Inferior parietal cortex (tissue), 1 donor: ENCODE data around the gene FOXL1.

Experiments
- DNase-seq: peaks from one replicate; pipeline ENCODE4 v3.0.0-alpha.2; 2016; ENCODE audit errors: extremely low spot score

The FOXL1 gene

DNA sequence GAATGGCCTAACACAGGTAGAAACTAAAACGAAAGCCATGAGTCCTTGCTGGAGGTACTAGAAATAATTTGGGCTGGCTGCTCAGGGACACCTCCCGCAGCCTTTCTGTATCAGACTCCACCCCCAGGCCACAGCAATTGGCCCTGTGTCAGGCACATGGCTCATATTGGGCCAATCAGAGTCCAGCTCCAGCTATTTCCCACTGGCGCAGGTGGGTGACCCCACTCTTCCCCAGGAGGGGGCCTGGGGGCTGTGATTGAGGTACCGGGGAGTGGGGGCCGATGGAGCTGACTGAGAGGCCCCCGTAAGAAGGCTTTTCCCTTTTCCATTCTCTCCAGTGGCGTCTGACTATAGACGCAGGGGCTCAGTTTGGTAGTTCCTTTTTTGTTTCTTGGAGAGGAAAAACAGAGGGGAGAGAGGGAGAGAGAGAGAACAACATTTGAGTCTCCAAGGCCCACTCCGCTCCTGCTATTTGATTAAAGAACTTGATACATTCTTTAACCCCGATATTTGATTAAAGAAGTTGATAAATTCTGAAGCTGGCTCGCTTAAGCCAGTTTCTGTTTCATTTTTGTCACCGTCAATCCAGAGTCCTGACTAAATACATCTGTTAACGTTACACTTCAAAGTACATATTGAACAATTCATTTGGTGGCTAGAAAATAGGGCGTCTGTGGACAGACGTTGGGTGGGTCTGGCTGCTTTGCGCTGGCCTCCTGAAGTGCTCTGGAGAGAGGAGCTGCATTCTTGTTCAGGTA is 26.3 kb downstream of the FOXL1 start:
- no peak for DNase-seq

DNA sequence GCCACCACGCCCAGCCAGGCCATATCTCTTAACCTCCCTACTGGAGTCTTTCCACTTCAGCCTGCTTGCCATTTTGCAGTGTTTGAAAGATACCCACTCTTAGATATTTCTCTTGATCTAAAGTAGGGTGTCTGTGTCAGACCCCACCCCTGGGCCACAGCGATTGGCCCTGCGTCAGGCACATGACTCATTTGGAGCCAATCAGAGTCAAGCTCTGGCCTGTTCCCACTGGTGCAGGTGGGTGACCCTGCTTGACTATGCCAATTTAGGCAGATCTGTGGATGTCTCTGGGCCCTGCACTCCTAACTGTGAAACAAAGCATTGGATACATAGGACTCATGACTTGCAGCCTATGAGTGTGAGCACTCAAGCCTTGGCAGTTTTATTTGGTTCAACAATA is 27.6 kb downstream of the FOXL1 start:
- no peak for DNase-seq

DNA sequence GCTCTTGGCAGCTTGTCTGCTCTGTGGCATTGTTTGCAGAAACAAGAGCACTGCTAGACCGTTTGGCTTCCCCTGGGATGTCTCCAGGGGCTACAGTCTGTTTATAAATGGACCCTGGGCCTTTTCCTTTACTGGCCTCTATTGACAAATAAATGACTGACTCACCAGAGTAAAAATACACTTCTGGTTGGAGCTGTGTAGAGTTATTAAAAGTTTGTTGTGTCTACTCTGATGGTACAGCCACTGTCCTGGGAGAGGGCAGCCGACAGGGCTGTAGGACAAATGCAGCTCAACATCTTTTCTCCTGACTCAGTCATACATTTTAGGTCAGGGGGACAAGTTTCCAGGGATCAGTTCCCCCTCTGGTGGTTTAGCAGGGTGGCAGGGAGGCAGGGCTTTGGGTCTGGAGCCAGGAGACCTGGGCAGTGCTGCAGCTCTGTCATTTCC is 30.0 kb downstream of the FOXL1 start:
- DNase-seq: no peak

GRCh38 chr16:86609115-86609514 is 30.8 kb downstream of the FOXL1 start:
- no peak for DNase-seq

GRCh38 chr16:86609661-86610060 is 31.3 kb downstream of the FOXL1 start:
- no peak for DNase-seq

DNA sequence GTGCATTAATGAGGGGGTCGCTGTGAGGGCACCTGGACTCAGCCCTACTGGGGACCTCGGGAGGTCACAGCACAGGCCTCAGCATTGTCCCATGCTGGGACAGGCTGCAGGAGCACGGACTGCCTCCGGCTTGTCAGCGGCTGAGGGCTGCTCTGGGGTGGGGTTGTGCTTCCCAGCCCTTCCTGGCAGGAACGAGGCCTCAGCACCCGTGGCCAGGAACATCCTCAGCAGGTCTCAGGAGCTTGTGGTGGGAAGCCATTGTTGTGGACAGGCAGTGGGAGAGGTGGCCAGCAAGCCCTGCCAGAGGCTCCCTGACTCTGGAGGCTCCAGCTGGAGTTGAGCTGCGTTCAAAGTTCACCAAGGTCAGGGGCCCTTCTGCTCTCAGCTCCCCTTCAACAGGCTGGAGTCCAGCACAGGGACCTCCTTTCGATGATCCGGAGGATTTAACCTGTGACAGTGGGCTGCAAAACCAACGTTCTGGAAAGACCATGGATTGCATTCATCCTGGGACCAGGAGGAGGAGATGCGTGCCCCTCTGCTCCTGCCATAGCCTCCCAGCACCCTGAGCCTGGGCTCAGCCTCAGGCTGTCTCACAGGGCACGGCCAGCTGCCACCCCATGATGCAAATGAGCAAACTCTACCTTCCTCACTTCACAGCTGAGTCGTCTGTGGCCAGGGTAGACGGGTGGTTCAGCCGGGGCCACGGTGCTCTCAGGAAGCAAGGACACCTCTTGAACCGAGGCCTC is 32.6 kb downstream of the FOXL1 start:
- DNase-seq: no peak

GRCh38 chr16:86611525-86611855 is 33.1 kb downstream of the FOXL1 start:
- no peak for DNase-seq

DNA sequence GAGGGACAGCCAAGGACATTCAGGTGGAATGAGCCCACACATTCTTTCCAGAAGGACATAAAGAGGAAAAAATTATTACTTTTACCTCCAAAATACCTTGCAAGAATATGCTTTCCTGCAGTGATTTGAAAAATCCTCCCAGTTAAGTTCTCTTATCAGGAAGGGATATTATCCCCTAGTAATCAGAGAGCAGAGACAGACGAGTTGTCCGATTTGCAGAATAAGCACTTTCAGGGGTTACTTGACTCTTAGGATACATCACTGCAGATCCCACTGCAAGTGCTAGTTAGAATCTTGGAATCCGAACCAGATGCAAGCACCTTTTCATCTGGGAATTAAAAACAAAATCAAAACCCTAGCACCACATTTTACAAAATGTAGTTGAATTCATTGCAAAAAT is 33.6 kb downstream of the FOXL1 start:
- no peak for DNase-seq

GRCh38 chr16:86614699-86615098 is 36.4 kb downstream of the FOXL1 start:
- DNase-seq: no peak

DNA sequence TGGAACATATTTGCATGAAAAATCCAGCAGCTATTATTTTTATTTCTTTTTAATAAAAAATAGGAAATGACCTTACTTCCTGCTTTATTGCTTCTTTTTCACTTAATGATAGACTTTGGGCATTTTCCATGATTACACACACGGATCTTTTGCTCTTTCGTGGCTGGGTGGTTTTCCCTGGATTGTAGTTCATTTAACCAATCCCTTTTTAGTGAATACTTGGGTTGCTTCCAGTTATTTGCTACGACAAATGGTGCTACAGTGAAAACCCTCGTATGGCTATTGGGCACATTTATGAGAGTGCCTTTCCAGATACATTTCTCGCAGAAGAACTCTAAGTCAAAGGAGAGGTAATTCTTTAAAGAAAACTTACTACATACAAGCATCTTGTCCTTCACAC is 38.6 kb downstream of the FOXL1 start:
- DNase-seq: no peak

DNA sequence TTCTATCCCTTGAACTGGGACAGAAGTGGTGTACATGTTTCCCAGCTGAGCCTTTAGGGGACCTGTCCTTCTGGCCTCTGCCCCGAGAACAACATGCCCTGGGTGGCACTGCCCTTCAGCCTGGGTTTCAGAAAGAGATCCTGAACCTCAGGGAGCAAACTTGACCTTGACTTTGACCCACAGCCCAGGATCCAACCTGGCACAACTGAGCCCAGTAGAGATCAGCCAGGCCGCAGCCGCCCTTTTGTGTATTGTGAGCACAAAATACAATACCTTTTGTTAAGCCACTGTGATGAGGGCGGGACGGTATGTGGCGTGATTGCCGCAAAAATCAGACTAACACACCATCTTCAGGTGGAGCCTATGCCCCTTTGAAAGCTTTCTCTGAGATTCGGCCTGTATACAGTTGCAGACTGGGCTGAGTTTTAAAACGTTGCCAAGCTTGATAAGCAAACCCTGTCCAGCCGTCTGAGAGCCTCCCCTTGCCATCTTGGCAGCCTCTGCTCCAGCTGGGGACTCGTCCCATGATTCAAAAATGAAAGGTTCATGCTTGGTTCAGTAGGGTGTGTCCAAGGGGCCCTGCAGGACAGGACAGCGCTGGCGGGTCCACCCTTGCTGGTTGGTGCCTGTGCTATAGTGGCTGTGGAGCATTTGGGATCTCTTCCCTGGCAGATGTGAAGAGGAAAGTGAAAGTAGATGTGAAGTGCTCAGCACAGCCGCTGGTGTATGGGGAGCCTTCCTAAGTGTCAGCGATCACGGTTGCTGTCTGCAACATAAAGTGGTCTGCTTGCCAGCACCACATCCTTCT is 40.3 kb downstream of the FOXL1 start:
- DNase-seq: no peak

DNA sequence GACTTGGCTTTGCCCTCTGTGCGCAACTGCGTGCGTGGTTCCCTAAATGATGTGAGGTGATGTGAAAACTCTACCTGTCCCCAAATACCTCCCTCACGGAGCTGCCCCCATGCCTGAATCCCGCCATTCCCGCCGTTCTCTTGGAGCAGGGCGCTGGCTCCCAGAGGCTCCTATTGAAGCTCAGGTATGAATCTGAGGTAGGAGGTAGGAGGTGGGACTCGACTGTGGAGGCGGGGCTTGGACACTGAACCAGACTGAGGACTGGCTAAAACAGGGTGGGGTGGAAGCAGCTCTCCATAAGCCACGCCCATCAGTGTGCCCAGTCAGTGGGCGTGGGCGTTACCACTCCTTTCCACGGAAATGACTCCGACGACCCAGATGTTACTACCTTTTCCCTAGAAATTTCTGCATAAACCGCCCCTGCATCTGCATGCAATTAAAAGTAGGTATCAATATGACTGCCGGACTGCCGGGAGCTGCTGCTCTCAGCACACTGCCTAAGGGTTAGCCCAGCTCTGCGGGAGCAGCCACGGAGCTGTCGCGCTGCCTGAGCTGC is 41.0 kb downstream of the FOXL1 start:
- no peak for DNase-seq

DNA sequence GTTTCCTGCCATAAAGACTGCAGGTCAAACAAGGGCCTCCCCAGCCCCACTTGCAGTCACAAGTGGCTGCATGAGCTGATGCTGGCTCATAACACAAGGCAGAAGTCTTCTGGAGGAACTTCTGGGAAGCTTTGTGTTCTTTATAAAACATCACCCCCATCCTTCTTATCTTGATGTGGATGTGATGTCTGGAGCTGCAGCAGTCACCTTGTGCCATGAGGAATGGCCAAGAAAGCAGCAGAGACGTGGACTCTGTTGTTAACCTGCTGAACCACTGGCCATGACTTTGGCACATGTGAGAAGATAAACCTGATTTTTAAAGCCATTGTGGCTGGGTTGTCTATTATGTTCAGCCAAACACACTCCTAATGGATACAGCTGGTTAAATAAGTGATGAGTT is 41.8 kb downstream of the FOXL1 start:
- no peak for DNase-seq

DNA sequence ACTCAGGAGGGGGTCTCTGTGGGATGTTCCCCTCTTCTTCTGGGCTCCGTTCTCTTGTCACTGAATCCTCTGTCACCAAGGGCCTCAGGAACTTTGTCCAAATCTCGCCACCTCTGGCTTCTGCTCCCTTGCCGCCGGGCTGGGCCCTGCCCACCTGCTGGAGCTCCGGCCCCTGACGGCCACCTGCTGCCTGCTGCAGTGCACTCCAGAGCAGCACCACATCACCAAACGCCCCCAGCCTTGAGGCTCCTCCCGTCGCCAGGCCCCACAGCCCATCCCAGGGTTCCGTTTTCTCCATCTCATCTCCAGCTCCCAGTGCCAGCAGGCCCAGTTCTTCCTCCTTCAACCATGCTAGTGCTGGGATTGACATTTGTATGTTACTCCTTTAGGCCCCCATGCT is 43.6 kb downstream of the FOXL1 start:
- no peak for DNase-seq

DNA sequence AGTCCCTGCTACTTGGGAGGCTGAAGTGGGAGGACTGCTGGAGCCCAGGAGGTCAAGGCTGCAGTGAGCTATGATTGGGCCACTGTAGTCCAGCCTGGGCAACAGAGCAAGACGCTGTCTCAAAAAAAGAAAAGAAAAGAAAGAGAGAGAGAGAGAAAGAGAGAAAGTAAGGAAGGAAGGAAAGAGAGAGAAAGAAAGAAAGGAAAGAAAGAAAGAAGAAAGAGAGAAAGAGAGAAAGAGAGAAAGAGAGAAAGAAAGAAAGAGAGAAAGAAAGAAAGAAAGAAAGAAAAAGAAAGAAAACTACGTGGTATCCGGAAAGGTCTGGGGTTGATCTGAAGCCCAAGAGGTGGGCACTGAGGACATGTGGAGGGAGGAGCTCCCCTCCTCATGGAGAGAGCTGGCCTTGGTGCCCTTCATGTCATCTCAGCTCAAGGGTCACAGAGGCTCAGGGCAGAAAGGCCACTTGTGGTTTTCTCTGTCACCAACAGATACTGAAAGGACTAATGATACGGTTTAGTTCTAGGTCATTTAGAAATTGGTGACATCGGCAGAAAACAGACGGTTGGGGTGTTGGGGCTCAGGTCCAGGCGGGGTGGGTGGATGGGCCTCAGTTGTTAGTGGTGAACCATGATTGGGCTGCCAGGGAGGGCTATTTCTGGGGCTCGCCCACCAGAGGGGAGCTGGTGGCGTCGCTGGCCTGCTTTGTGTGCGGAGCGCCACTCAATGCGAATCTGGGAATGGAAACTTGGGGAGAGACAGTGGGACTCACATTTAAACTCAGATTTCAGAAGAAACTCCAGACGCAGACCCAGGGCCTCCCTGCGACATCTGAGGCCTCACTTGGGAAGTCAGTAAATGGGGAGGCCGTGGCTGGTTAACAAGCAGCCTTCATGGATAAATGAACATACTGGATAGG is 44.6 kb downstream of the FOXL1 start:
- no peak for DNase-seq

GRCh38 chr16:86625029-86625428 is 46.7 kb downstream of the FOXL1 start:
- no peak for DNase-seq

GRCh38 chr16:86625821-86626220 is 47.5 kb downstream of the FOXL1 start:
- no peak for DNase-seq

DNA sequence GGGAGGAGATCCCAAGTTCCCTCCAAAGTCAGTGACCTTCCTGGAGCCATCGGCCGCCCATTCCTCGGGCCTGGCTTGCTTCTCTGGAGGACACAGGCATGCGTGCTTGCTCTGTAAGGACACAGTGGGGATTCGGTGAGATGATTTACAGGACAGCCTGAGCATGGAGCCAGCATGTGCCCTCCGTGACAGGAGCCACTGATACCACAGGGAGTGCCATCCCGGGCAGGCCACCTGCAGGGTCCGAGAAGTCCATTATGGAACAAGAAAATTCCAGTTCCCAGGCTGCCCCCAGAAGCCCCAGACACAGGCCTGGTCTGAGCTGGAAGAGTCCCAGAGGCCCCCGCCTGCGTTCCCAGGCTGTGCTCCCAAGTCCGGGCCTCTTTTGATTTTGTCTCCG is 47.9 kb downstream of the FOXL1 start:
- no peak for DNase-seq

GRCh38 chr16:86626966-86627365 is 48.6 kb downstream of the FOXL1 start:
- DNase-seq: no peak

- no peak for DNase-seq
These were observed 50.3 kb downstream of the FOXL1 start for GRCh38 chr16:86628614-86629013.

GRCh38 chr16:86630471-86630870 is 52.1 kb downstream of the FOXL1 start:
- DNase-seq: no peak
